ENCODE measurements around the gene TP53AIP1. TPM values are rescaled to one million over a fixed set of nuclear protein-coding genes. Genes with fewer than 3 reads are reported as not detected.

TP53AIP1 gene
- total RNA-seq, 1 donor from 2014 or later, result not detected

- CTCF ChIA-PET, result no interaction called here
- no peak for DNase-seq
- no peak overlapping the region for H3K27ac Mint-ChIP-seq
Observed at GRCh38 chr11:128914216-128915148, 28.2 kb downstream of the TP53AIP1 start.

GRCh38 chr11:128913806-128914205 is 28.9 kb downstream of the TP53AIP1 start:
- ATAC-seq (ENCODE audit: low read depth), result no peak
- no peak for TF ChIP-seq CTCF (IDR thresholded peaks at IDR 0.05)
- Mint-ChIP-seq H3K27me3 (peaks cover 48% of the 10 kb centered on the region), H3K27ac (no peak overlapping the region), H3K36me3 (ENCODE audit: low read depth) (no peaks in the 10 kb centered on the region), H3K4me1 (no peaks in the 10 kb centered on the region), H3K9me3 (no peaks in the 10 kb centered on the region), H3K4me3 (no peak overlapping the region)
- ChIA-PET POLR2A (no interaction called here), CTCF (no interaction called here)
- intact Hi-C loops (cut with micrococcal nuclease), result no loop called here
- DNase-seq, result no peak

More at GRCh38 chr11:128914216-128915148, 28.2 kb downstream of the TP53AIP1 start:
- Mint-ChIP-seq H3K9me3 (no peaks in the 10 kb centered on the region), H3K4me3 (no peak overlapping the region), H3K4me1 (peaks cover 4% of the 10 kb centered on the region), H3K36me3 (ENCODE audit: low read depth) (no peaks in the 10 kb centered on the region), H3K27me3 (peaks cover 44% of the 10 kb centered on the region)
- POLR2A ChIA-PET, result no interaction called here
- ATAC-seq (ENCODE audit: low read depth), result no peak
- intact Hi-C loops (cut with micrococcal nuclease), result no loop called here
- TF ChIP-seq CTCF (IDR thresholded peaks at IDR 0.05), result no peak

DNA sequence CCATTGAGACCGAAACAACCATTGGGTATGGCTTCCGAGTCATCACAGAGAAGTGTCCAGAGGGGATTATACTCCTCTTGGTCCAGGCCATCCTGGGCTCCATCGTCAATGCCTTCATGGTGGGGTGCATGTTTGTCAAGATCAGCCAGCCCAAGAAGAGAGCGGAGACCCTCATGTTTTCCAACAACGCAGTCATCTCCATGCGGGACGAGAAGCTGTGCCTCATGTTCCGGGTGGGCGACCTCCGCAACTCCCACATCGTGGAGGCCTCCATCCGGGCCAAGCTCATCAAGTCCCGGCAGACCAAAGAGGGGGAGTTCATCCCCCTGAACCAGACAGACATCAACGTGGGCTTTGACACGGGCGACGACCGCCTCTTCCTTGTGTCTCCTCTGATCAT is 31.0 kb downstream of the TP53AIP1 start:
- no peak overlapping the region for H3K27ac Mint-ChIP-seq
- H3K27me3 Mint-ChIP-seq, result peaks cover 55% of the 10 kb centered on the region
- no peaks in the 10 kb centered on the region for H3K36me3 Mint-ChIP-seq (ENCODE audit: low read depth)
- intact Hi-C loops (cut with micrococcal nuclease), result no loop called here
- POLR2A ChIA-PET, result no interaction called here
- DNase-seq, result no peak
- CTCF ChIA-PET, result no interaction called here
- TF ChIP-seq CTCF (IDR thresholded peaks at IDR 0.05), result no peak
- H3K9me3 Mint-ChIP-seq, result no peaks in the 10 kb centered on the region
- peaks cover 5% of the 10 kb centered on the region for H3K4me1 Mint-ChIP-seq
- no peak for ATAC-seq (ENCODE audit: low read depth)
- H3K4me3 Mint-ChIP-seq, result no peak overlapping the region

- POLR2A ChIA-PET, result no interaction called here
- DNase-seq (no peak), ATAC-seq (ENCODE audit: low read depth) (no peak)
- Mint-ChIP-seq H3K27ac (no peak overlapping the region), H3K4me1 (peaks cover 6% of the 10 kb centered on the region), H3K27me3 (peaks cover 55% of the 10 kb centered on the region), H3K9me3 (no peaks in the 10 kb centered on the region), H3K4me3 (no peak overlapping the region), H3K36me3 (ENCODE audit: low read depth) (no peaks in the 10 kb centered on the region)
- no peak for TF ChIP-seq CTCF (IDR thresholded peaks at IDR 0.05)
- intact Hi-C loops (cut with micrococcal nuclease), result no loop called here
- CTCF ChIA-PET, result no interaction called here
Observed at GRCh38 chr11:128911239-128911638, 31.4 kb downstream of the TP53AIP1 start.

- no peak for TF ChIP-seq CTCF (IDR thresholded peaks at IDR 0.05)
- ATAC-seq (ENCODE audit: low read depth), result no peak
- CTCF ChIA-PET, result interaction anchor here (2.1 kb wide), 1 partner anchor 46 kb away, joined by 5 read pairs; no protein-coding TSS in a partner anchor
- intact Hi-C loops (cut with micrococcal nuclease), result no loop called here
- POLR2A ChIA-PET, result no interaction called here
- peaks cover 12% of the 10 kb centered on the region for H3K4me1 Mint-ChIP-seq
- DNase-seq, result no peak
- no peak overlapping the region for H3K4me3 Mint-ChIP-seq
- H3K27me3 Mint-ChIP-seq, result peaks cover 52% of the 10 kb centered on the region
- no peaks in the 10 kb centered on the region for H3K9me3 Mint-ChIP-seq
- H3K36me3 Mint-ChIP-seq (ENCODE audit: low read depth), result no peaks in the 10 kb centered on the region
- no peak overlapping the region for H3K27ac Mint-ChIP-seq
Observed at GRCh38 chr11:128910576-128910975, 32.1 kb downstream of the TP53AIP1 start.
